Amniotic stem cell (primary cell): ENCODE measurements around the gene IL1RL1.

ENCODE experiments used
- DNase-seq: peaks from one replicate; lab custom pipeline; 2025; lab: John Stamatoyannopoulos, UW

IL1RL1 gene

GRCh38 chr2:102369866-102370265 is 58.5 kb downstream of the IL1RL1 start:
- no peak for DNase-seq

GRCh38 chr2:102376052-102376591 is 64.8 kb downstream of the IL1RL1 start:
- DNase-seq = no peak

- no peak for DNase-seq
Observed at GRCh38 chr2:102383722-102384121, 72.4 kb downstream of the IL1RL1 start.

- no peak for DNase-seq
Observed at GRCh38 chr2:102385522-102385921, 74.2 kb downstream of the IL1RL1 start.

GRCh38 chr2:102386004-102386403 is 74.6 kb downstream of the IL1RL1 start:
- no peak for DNase-seq

GRCh38 chr2:102386867-102387541 is 75.6 kb downstream of the IL1RL1 start:
- DNase-seq = no peak

- DNase-seq = no peak
Observed at GRCh38 chr2:102387763-102388546, 76.6 kb downstream of the IL1RL1 start.

GRCh38 chr2:102391565-102391964 is 80.2 kb downstream of the IL1RL1 start:
- DNase-seq = no peak

- DNase-seq = no peak
Observed at GRCh38 chr2:102392096-102392495, 80.7 kb downstream of the IL1RL1 start.

GRCh38 chr2:102392942-102393341 is 81.6 kb downstream of the IL1RL1 start:
- no peak for DNase-seq

- DNase-seq = no peak
Observed at GRCh38 chr2:102396012-102396411, 84.6 kb downstream of the IL1RL1 start.

GRCh38 chr2:102397209-102397608 is 85.8 kb downstream of the IL1RL1 start:
- no peak for DNase-seq

- no peak for DNase-seq
Observed at GRCh38 chr2:102399499-102400141, 88.3 kb downstream of the IL1RL1 start.

- DNase-seq = no peak
Observed at GRCh38 chr2:102401456-102401855, 90.1 kb downstream of the IL1RL1 start.
